HFF-Myc (cell line): ENCODE measurements around the gene INO80B.

ENCODE experiments used
- DNase-seq: peaks from one replicate; pipeline ENCODE4 v3.0.0-alpha.2; 2011; ENCODE audit warnings: low read depth; ENCODE audit errors: extremely low read depth
- H3K4me3 ChIP-seq: replicated peaks from 2 replicates; pipeline ENCODE4 v1.5.1; 2011; ENCODE audit warnings: low read depth, mild to moderate bottlenecking, control low read depth, low read length
- TF ChIP-seq, protein P1 (sequence below): IDR thresholded peaks from 2 replicates; pipeline ENCODE4 v1.5.1; 2012; ENCODE audit warnings: mild to moderate bottlenecking, low read depth, low read length, control low read depth; ENCODE audit errors: missing control alignments

The INO80B gene

DNA sequence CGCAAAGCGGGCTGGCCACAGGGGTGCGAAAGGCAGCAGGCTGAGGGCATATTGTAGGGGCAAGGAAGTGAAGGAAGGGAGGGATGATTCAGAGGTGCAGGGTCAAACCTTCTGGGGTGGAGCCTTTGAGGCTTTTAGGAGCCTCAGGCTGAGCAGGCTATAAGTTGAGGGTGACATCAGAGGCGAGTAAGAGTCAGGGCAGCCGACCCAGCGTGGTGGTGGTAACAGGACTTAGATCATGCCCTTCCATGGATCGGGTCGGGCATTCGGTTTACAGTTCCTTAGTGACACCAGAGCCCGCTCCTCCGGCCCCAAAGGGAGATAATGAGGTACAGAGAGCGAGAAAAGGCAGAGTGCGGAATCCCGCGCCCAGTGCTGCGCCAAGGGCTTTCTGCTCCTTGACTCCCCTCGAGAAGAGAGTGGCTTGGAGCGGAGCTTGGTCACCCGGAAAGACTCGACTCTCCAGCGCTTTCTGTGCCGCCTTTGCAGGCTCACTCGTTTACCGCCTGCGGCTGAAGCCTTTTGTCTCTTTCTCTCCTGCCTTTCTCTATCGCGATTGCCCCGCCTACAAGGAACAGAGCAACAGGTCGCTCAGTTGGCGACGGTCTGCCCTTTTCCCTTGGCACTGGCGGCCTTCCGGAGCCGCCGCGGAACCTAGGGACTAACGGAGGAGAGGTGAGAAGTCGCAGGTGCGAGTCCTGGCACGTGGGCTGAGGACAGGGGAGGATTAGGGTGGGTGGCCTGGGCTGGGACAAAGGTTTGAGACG, 43.8 kb downstream of the INO80B start:
- no peak for DNase-seq
- TF ChIP-seq, protein P1, sequence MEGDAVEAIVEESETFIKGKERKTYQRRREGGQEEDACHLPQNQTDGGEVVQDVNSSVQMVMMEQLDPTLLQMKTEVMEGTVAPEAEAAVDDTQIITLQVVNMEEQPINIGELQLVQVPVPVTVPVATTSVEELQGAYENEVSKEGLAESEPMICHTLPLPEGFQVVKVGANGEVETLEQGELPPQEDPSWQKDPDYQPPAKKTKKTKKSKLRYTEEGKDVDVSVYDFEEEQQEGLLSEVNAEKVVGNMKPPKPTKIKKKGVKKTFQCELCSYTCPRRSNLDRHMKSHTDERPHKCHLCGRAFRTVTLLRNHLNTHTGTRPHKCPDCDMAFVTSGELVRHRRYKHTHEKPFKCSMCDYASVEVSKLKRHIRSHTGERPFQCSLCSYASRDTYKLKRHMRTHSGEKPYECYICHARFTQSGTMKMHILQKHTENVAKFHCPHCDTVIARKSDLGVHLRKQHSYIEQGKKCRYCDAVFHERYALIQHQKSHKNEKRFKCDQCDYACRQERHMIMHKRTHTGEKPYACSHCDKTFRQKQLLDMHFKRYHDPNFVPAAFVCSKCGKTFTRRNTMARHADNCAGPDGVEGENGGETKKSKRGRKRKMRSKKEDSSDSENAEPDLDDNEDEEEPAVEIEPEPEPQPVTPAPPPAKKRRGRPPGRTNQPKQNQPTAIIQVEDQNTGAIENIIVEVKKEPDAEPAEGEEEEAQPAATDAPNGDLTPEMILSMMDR: no peak
- H3K4me3 ChIP-seq: peak overlapping the region; percentile 36

DNA sequence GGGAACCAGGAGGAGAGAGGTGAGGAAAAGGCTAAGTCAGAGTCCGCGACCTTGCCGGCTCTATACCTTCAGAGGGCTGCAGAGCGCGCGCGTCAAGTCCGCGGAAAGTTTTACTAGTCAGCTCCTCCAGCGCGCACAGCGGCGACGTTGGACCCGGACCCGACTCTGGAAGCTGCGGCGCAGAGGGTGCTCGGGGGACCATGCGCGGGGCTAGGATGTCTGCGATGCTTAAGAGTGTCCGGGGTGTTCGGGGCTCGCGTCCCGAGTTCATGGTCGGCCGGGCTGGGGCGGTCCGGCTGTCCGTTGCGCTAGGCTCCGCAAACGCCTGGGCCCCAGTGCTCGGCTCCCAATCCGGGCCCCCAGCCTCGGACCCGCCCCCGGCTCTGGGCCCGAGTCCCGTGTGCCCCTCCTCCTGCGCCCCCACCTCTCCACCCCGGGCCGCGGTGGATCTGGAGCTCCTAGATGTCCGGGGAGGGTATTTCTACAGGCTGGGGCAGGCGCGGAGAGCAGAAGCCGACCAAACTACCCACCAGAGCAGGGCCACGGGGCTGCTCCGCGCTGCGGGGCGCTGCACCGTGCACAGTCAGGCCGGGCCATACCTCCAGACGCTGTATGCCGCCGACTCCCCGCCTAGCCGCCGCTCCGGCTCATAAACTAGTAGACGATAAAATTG, 44.5 kb downstream of the INO80B start, which contains the start of gene LBX2:
LBX2 (minus strand) TSS at position 337 of the 673 bp plus-strand sequence; CDS start at position 271, 66 bp downstream.
- TF ChIP-seq, protein P1: no peak
- H3K4me3 ChIP-seq: peak within 1 kb of the TSS; percentile 36
- no peak for DNase-seq

DNA sequence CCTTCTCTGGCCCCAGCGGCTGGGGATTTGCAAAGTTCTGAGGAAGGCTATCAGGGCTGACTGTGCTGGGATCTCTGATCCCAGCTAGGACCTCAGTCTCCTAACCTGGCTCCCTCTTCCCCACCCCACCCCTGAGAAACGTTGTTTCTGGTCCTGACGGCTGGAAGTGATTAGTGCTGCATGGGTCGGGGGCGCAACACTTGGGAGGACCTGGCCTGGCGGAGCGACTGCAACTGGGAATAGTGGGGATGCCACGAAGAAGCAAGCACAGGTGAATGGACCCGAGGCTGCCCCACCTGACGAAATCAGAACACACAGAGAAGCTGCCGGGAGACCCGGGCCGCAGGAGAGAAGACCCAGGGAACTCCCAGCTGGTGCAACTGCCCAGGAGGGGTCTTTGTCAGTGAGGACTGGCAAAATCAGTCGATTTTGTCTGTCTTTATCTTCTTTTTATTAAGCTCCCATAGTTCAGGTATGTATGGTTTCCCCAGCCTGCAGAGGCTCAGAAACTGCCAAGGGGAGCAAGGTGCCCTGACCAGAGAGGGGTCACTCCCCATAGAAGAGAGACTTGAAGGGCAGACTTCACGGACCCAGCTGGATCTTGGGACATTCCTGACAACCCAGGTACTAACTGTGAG, 45.2 kb downstream of the INO80B start:
- peak overlapping the region; percentile 36 for H3K4me3 ChIP-seq
- no peak for DNase-seq
- TF ChIP-seq, protein P1: no peak

DNA sequence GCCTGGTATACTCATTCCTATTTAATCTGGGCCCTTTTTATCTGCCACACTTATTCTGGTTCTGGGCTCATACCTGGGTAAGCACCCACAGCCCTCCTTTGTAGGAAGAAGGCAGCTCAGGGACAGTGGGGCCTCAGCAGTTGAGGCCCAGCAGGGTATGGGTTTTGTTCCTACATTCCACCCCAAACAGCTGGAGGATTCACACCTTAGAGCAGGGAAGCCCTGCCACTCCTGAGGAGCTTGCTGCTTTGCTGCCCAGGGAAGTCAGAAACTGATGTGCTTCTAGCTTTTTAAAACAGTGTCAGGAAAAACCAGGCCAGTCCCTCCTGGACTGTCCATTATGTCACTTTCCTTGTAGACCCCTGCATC, 45.7 kb downstream of the INO80B start:
- DNase-seq: no peak
- H3K4me3 ChIP-seq: no peak overlapping the region
- TF ChIP-seq, protein P1: no peak

DNA sequence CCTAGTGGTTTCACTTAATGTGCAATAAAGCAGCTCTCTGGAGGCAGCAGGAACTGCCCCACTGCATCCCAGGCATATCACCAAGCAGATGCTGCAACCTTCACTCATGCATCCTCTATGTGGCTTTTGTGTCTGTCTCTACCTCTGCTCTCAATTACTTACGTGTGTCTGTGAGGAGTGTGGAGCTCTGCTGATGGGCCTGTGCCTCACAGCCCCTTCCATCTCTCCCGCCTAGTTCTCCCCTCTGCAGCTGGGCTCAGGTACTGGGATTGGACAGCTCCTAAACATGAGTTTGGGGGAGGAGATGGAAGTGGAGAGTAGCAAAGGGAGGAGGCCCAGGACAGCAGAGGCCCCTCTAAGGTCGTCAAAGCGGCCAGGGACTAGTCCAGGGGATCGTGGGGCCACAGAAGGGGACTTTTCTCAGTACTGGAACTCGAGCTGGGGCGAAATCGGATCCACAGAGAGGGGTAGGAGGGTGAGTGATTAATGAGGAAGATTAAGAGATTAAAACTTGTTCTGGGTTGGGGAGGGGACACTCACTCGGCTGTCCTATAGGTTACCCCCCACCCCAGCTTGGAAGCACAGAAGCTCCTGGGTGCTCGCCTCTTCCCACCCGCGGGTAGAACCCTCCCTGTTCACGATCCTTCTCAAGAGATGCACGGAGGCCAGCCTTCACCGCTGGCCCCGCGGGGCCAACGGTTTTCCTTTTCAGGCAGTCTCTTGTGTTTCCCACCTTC, 46.6 kb downstream of the INO80B start:
- no peak overlapping the region for H3K4me3 ChIP-seq
- no peak for DNase-seq
- TF ChIP-seq, protein P1: no peak

DNA sequence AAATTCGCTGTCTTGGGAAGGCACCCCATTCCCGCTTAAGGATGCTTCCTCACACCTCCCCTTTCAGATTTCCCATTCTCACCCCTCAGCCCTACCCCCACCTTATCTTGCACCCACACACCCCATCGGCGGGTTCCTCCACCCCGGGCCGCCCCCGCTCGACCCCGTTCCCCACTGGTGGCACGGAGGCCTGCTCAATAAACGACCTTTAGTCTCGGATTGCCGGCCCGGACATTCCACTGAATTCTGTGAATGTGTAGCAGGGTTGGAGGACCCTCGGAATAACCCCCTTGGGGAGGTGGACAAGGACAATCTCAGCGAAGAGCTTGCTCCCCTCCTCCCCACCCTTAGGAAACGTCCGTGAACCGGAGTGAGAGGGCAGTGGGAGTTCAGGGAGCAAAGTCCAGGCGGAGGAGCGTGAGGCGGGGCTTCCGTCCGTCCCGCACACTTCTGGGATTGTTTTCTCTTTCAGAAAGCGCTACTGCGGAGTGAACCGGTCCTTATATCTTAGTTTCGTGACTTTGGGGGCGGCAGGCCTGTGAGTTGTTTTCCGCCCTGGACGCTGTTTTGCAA, 47.3 kb downstream of the INO80B start:
- no peak for DNase-seq
- H3K4me3 ChIP-seq: peak overlapping the region; percentile 38
- TF ChIP-seq, protein P1: no peak
